Left forelimb (tissue), 1 donor: ENCODE measurements around the gene AOX1.
"Not testable (repeated sequence)": the region's sequence is repeated elsewhere in the genome, so short reads cannot be mapped to it uniquely, and the experiment has no call there.

Experiments used
- DNase-seq: peaks from one replicate; pipeline ENCODE4 v3.0.0-alpha.2; 2018; ENCODE audit warnings: low spot score

AOX1 gene

GRCh38 chr2:200602584-200602983 is 16.8 kb downstream of the AOX1 start:
- no peak for DNase-seq

- no peak for DNase-seq
Observed at GRCh38 chr2:200603972-200604371, 18.2 kb downstream of the AOX1 start.

- no peak for DNase-seq
Observed at GRCh38 chr2:200604571-200605255, 18.9 kb downstream of the AOX1 start.

GRCh38 chr2:200608341-200609027 is 22.7 kb downstream of the AOX1 start:
- DNase-seq, result no peak

- no peak for DNase-seq
Observed at GRCh38 chr2:200609028-200609614, 23.3 kb downstream of the AOX1 start.

GRCh38 chr2:200610217-200610616 is 24.4 kb downstream of the AOX1 start:
- DNase-seq, result not testable (repeated sequence)

GRCh38 chr2:200613692-200614091 is 27.9 kb downstream of the AOX1 start:
- DNase-seq, result no peak

GRCh38 chr2:200614249-200614648 is 28.4 kb downstream of the AOX1 start:
- DNase-seq, result no peak

- DNase-seq, result no peak
Observed at GRCh38 chr2:200615247-200615646, 29.4 kb downstream of the AOX1 start.

- no peak for DNase-seq
Observed at GRCh38 chr2:200616193-200616592, 30.4 kb downstream of the AOX1 start.

- DNase-seq, result no peak
Observed at GRCh38 chr2:200616656-200617055, 30.8 kb downstream of the AOX1 start.

GRCh38 chr2:200617156-200618053 is 31.6 kb downstream of the AOX1 start:
- no peak for DNase-seq

- DNase-seq, result no peak
Observed at GRCh38 chr2:200618054-200618419, 32.2 kb downstream of the AOX1 start.

- DNase-seq, result no peak
Observed at GRCh38 chr2:200618590-200619021, 32.8 kb downstream of the AOX1 start.

GRCh38 chr2:200619279-200619678 is 33.5 kb downstream of the AOX1 start:
- DNase-seq, result no peak

GRCh38 chr2:200620606-200621390 is 35.0 kb downstream of the AOX1 start:
- no peak for DNase-seq

- DNase-seq, result no peak
Observed at GRCh38 chr2:200622106-200622505, 36.3 kb downstream of the AOX1 start.

- no peak for DNase-seq
Observed at GRCh38 chr2:200624026-200624425, 38.2 kb downstream of the AOX1 start.

GRCh38 chr2:200624658-200625057 is 38.8 kb downstream of the AOX1 start:
- DNase-seq, result no peak

- no peak for DNase-seq
Observed at GRCh38 chr2:200625282-200625681, 39.5 kb downstream of the AOX1 start.

GRCh38 chr2:200625958-200626363 is 40.1 kb downstream of the AOX1 start:
- no peak for DNase-seq
